ENCODE results near the gene CELF2. TPM values are rescaled to one million over a fixed set of nuclear protein-coding genes. Genes with fewer than 3 reads are reported as not detected.
A peak's percentile ranks its signal among the peaks of the same experiment; 100 is the strongest.

Gene CELF2
- total and polyA plus RNA-seq, 7 donors, result 6.0 to 83.1 (median 48.9) TPM

DNA sequence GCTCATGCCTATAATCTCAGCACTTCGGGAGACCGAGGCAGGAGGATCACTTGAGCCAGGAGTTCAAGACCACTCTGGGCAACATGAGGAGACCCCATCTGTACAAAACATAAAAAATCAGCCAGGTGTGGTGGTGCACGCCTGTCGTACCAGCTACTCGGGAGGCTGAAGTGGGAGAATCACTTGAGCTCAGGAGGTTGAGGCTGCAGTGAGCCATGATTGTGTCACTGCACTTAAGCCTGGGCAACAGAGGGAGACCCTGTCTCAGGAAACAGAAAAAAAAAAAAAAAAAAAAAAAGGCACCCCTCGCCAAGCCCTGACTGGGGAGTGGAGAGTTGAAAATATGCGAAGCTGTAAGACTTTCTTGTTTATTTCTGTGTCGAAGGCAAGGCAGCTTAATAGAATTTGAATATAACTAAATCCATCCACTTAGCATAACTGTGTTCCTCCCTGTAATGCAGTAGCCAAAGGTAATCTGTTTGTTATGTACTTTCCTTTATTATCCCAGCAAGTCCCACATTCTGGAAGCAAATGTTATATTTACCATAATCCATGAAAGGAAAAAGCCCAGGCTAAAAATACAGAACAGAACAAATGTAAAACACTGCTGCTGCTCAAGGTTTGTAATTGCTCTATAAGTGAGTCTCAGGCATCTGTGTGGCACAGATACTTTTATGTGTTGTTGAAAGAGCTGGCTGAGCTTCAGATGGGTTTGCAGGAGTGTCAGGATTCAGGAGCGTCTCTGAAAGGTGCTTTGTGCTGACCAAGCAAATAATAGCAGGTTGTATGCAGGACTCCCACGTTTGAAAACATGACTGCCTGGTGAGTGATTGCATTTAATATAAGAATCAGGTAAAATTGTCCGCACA is 127.2 kb downstream of the CELF2 start:
- WGBS, 2 donors, result 63 to 72% methylated on average over 11 of the region's 11 CpGs
- intact Hi-C loops (cut with DNase I), result no loop called here
- peak overlapping the region in 1 of 4 donors; percentile 23 for H3K27ac ChIP-seq
- no peak for DNase-seq
- no peaks in the 10 kb centered on the region for H3K36me3 ChIP-seq
- TF ChIP-seq POLR2A (IDR thresholded peaks at IDR 0.05) (no peak), POLR2AphosphoS5 (IDR thresholded peaks at IDR 0.05) (no peak), EP300 (IDR thresholded peaks at IDR 0.05) (no peak)
- TF ChIP-seq, protein P1, sequence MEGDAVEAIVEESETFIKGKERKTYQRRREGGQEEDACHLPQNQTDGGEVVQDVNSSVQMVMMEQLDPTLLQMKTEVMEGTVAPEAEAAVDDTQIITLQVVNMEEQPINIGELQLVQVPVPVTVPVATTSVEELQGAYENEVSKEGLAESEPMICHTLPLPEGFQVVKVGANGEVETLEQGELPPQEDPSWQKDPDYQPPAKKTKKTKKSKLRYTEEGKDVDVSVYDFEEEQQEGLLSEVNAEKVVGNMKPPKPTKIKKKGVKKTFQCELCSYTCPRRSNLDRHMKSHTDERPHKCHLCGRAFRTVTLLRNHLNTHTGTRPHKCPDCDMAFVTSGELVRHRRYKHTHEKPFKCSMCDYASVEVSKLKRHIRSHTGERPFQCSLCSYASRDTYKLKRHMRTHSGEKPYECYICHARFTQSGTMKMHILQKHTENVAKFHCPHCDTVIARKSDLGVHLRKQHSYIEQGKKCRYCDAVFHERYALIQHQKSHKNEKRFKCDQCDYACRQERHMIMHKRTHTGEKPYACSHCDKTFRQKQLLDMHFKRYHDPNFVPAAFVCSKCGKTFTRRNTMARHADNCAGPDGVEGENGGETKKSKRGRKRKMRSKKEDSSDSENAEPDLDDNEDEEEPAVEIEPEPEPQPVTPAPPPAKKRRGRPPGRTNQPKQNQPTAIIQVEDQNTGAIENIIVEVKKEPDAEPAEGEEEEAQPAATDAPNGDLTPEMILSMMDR (IDR thresholded peaks at IDR 0.05), result no peak
- no peak overlapping the region for H3K4me3 ChIP-seq
- peaks cover 0 to 47% (median 33%) of the 10 kb centered on the region in 4 donors for H3K4me1 ChIP-seq
- H3K27me3 ChIP-seq, result no peaks in the 10 kb centered on the region
- no peaks in the 10 kb centered on the region for H3K9me3 ChIP-seq

DNA sequence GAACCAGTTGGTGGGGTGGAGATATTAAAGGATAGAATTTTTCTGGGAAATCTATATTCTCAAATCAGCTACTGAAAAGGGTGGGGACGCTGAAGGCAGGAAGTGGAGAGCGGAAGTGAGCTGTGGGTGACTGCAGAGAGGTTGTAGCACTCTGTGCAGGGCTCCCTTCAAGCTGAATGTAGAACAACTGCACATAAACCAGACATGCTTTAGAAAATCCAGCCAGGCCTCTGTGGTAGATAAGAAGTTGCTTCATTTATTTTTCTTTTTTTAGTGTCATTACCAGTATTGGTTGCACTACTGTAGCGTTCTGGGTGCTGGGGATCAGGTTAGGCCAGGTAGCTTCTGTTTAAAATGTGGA is 127.8 kb downstream of the CELF2 start:
- intact Hi-C loops (cut with DNase I), result no loop called here
- H3K36me3 ChIP-seq, result no peaks in the 10 kb centered on the region
- 19 to 27% methylated on average over 3 of the region's 3 CpGs for WGBS, 2 donors
- no peak for DNase-seq
- H3K4me3 ChIP-seq, result no peak overlapping the region
- TF ChIP-seq EP300 (IDR thresholded peaks at IDR 0.05), result no peak
- TF ChIP-seq POLR2A (IDR thresholded peaks at IDR 0.05), result no peak
- TF ChIP-seq, protein P1 (IDR thresholded peaks at IDR 0.05), result no peak
- peak in 1 of 4 donors; percentile 8 for TF ChIP-seq POLR2AphosphoS5 (IDR thresholded peaks at IDR 0.05)
- H3K4me1 ChIP-seq, result peaks cover 0 to 52% (median 35%) of the 10 kb centered on the region in 4 donors
- no peaks in the 10 kb centered on the region for H3K27me3 ChIP-seq
- H3K9me3 ChIP-seq, result no peaks in the 10 kb centered on the region
- peak overlapping the region in 1 of 4 donors; percentile 23 for H3K27ac ChIP-seq

DNA sequence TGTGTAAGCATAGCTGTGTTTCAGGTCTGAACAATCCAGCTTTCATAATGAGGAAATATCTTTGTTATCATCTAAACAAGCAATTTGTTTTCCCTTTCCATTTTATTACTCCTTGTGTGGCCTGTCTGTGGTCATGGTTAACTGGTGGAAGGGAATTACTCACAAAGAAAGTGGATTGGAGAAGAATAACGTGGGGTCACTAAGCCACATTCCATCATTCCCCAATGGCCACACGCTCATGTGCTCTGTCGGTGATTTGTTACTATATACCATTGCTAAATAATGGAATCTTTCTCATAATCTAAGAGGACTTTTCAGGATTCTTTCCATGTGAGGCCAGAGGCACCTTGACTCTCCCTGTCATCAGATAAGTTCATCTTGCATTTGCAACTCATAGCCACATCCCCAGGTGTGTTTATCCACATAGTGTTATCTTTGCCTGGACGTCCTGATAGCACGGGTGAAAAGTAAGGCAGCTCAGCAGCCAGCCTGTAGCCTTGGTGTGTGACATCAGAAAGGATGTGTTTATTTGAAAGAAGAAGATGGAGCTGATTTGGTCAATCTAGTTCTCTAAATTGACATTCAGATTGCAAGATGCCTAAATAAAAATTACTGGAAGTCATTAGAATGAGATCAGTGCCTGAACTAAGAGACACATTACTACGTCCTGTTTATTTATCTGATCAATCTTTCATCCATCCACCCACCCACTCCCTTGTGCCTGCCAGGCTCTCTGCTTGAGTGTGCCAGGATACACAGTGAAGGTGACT is 128.9 kb downstream of the CELF2 start:
- peaks cover 0 to 54% (median 39%) of the 10 kb centered on the region in 4 donors for H3K4me1 ChIP-seq
- no peak overlapping the region for H3K27ac ChIP-seq
- 66 to 69% methylated on average over 6 of the region's 6 CpGs for WGBS, 2 donors

DNA sequence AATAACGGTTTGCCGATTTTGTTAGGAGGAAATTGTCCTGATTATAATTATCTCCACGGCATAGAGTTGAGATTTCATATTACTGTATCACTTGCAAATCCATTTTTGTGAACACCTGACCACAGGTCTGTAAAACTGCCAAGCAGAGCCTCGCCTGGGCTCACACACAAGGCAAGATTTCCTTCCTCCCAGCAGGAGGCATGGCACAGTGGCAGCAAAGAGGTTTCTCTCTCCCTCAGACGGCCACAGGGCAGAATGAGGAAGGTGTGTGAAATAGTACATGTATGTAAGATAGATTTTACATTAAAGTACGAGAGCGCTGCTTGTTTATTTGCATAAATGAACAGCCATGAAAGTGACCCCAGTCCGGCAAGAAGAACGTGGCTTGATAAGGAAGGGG is 130.1 kb downstream of the CELF2 start:
- intact Hi-C loops (cut with DNase I), result loop anchor here (1.0 kb wide), 1 partner anchor 104 kb away; no protein-coding TSS in a partner anchor
- Histone ChIP-seq H3K4me3 (no peak overlapping the region), H3K4me1 (peaks cover 0 to 53% (median 39%) of the 10 kb centered on the region in 4 donors), H3K9me3 (no peaks in the 10 kb centered on the region), H3K27me3 (no peaks in the 10 kb centered on the region), H3K36me3 (no peaks in the 10 kb centered on the region), H3K27ac (no peak overlapping the region)
- WGBS, 2 donors, result 44 to 51% methylated on average over 9 of the region's 9 CpGs
- TF ChIP-seq EP300 (IDR thresholded peaks at IDR 0.05), result no peak
- TF ChIP-seq, protein P1 (IDR thresholded peaks at IDR 0.05), result no peak
- no peak for TF ChIP-seq POLR2AphosphoS5 (IDR thresholded peaks at IDR 0.05)
- no peak for TF ChIP-seq POLR2A (IDR thresholded peaks at IDR 0.05)
- DNase-seq, result no peak

More for the DNA sequence above, 128.9 kb downstream of the CELF2 start:
- TF ChIP-seq POLR2AphosphoS5 (IDR thresholded peaks at IDR 0.05), result no peak
- TF ChIP-seq, protein P1 (IDR thresholded peaks at IDR 0.05), result no peak
- no peak for TF ChIP-seq POLR2A (IDR thresholded peaks at IDR 0.05)
- H3K9me3 ChIP-seq, result no peaks in the 10 kb centered on the region
- H3K4me3 ChIP-seq, result no peak overlapping the region
- H3K27me3 ChIP-seq, result no peaks in the 10 kb centered on the region
- no peaks in the 10 kb centered on the region for H3K36me3 ChIP-seq
- intact Hi-C loops (cut with DNase I), result loop anchor here (1.0 kb wide), 1 partner anchor 103 kb away; no protein-coding TSS in a partner anchor
- no peak for DNase-seq

Measured in sigmoid colon (tissue), 7 donors.